Erythroblast (primary cell): ENCODE measurements around the gene SF3B1.
A peak's percentile ranks its signal among the peaks of the same experiment; 100 is the strongest.
"Not testable (repeated sequence)": the region's sequence is repeated elsewhere in the genome, so short reads cannot be mapped to it uniquely, and the experiment has no call there.

Experiments used
- DNase-seq, 2 experiments: peaks; one replicate each; lab custom pipeline; 2025; lab: John Stamatoyannopoulos, UW
- GATA1 ChIP-seq: IDR thresholded peaks from 2 replicates; pipeline ENCODE4 v1.6.1; 2011; ENCODE audit warnings: low read depth, mild to moderate bottlenecking, control low read depth, low read length, moderate library complexity
- POLR2A ChIP-seq: IDR thresholded peaks from 2 replicates; pipeline ENCODE4 v1.6.1; 2011; ENCODE audit warnings: mild to moderate bottlenecking, low read length

The SF3B1 gene

DNA sequence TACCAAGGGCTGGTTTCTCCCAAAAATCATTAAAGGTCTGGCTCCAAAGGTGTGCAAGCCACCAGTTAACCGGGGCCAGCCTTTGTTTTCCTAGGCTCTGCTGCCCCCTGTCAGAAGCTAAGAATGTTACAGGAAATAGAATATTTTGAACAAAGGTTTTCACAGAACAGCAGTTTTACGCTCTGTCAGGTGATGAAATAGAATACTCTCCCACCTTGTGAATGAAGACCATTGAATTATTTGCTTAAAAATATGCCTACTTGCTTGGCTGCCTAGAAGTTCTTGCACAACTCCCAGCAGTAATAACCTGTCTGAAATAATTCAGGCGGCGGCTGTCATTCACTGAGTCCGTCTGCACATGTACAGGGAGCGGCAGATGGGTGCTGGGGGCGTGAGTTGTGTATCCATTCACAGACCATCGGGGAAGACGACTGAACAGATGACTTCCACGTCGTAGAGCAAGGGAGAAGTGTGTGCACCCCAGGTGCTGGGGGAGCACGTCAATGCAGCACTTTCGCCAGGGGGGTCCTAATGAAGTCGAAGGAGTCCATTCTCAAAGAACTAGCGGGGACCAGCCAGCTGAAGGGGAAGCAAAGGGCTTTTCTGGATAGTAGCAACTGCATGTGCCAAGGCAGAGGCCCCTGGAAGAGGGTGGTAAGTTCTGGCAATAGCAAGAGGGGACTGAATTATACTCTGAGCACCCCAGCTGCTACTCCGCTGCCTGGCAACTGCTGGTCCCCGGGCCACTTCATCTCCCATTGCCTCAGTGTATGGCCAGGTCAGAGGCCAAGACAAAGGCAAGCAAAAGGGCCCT lies 56.1 kb downstream of the SF3B1 start:
- no peak for TF ChIP-seq POLR2A
- TF ChIP-seq GATA1: no peak
- DNase-seq: peak; percentile 25 to 61

DNA sequence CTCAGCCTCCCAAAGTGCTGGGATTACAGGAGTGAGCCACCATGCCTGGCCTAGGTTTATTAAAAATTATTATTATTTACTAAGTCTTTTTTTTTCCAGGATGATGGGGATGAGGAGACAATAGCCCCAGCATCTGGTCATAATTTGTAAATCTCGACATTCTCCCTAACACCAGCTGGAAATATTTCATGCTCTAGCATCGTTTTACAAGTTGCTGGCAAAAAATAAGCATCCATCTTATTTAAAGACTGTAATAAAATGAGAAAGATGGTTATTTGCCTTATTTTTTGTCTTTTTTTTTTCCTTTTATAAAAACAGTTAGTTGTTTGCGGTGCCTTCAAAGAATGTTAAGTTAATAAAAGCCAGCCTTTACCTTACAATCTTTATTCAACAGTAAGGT lies 56.7 kb downstream of the SF3B1 start:
- DNase-seq: no peak
- TF ChIP-seq GATA1 (no peak), POLR2A (no peak)

DNA sequence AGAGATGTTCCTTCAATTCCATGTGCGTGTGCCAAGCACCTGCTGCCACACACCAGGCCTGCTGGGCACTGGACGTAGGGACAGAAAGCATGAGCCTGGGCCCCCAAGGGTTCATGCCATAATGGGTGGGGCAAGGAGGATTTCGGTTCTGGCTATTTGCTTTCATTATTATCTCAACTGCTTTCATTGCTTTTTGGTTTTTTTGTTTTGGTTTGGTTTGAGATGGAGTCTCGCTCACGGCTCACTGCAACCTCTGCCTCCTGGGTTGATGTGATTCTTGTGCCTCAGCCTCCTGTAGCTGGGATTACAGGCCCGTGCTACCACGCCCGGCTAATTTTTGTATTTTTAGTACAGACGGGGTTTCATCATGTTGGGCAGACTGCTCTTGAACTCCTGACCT lies 57.2 kb downstream of the SF3B1 start:
- DNase-seq: no peak
- no peak for TF ChIP-seq POLR2A
- no peak for TF ChIP-seq GATA1

- DNase-seq: no peak
- no peak for TF ChIP-seq GATA1
- no peak for TF ChIP-seq POLR2A
These were observed 62.2 kb downstream of the SF3B1 start for GRCh38 chr2:197372592-197372991.

- not testable (repeated sequence) for DNase-seq
These were observed 64.2 kb downstream of the SF3B1 start for GRCh38 chr2:197370664-197371063.

- no peak for DNase-seq
These were observed 64.9 kb downstream of the SF3B1 start for GRCh38 chr2:197369933-197370320.

GRCh38 chr2:197369228-197369932 lies 65.4 kb downstream of the SF3B1 start:
- DNase-seq: no peak
- TF ChIP-seq POLR2A (no peak), GATA1 (no peak)

More at GRCh38 chr2:197369933-197370320, 64.9 kb downstream of the SF3B1 start:
- TF ChIP-seq GATA1: no peak
- no peak for TF ChIP-seq POLR2A

DNA sequence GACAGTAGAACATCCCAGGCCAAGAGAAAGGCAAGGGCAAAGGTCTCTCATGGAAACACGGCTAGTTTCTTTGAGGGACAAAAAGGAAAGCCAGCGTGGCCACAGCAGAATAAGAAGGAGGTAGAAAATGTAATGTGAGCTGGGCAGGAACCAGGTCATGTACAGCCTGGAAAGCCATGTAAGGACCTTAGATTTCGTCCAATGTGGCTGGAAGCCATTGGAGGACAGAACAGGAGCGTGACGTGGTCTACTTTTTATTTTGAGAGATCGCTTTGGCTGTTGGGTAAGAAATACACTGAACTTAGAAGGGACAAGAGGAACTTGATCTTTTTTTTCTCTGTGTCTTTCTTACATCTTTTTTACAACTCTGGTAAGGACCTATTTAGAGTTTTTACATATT lies 66.4 kb downstream of the SF3B1 start:
- TF ChIP-seq POLR2A (no peak), GATA1 (no peak)
- DNase-seq: no peak

DNA sequence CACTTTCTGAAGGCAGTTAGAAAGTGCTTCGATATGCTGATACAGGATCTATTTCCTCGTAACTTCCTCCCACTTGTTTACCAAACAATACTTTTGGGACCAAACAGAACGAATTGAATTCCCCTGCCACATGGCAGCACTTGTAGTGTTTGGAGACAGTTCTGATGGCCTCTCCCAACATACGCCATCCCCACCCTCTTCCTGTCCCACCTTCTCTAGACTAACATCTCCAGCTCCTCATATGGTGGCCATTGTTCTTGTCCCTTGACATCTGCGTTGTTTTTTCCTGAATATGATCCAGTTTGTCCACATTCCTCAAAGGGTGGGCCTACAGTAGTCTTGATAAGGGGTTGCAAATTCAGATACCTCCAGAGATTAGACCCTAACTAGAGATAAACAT lies 70.8 kb downstream of the SF3B1 start:
- DNase-seq: no peak
- TF ChIP-seq POLR2A: no peak
- TF ChIP-seq GATA1: no peak

DNA sequence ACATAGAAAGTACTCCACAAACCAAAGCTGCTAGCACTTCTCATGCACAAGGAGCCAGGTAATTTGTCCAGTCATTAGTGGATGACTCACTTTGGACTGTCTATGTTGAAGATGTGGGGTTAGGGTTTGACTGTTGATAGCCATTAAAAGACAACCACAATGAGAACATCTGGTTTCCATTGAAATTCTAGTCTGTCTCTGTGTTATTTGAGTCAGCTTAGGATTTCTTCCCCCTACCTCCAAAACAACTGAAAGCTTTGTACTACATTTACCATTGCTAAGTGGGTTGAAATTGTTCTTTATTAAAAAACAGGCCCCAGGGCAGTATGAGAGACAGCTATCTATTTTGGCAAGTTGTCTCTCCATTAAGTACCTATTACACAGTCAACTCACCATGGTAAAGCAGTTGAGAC lies 74.1 kb downstream of the SF3B1 start:
- no peak for DNase-seq
- TF ChIP-seq GATA1 (no peak), POLR2A (no peak)

DNA sequence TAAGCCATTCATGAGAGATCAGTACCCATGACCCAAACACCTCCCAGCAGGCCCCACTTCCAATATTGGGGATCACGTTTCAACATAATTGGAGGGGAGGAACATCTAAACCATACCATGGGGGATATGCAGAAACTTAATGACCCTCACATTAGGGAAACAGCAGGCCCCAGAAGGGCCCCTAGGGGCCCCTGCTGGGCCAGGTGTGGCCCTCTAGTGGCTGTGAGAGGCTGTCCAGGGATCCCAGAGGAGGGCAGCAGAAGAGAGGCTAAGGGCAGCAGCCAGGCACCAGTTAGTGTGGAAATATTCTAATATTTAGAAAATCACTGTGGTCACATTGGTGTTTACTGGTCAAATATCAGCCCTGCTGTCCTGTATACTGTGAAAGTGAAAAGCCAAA lies 75.0 kb downstream of the SF3B1 start:
- no peak for DNase-seq
- TF ChIP-seq GATA1: no peak
- no peak for TF ChIP-seq POLR2A

DNA sequence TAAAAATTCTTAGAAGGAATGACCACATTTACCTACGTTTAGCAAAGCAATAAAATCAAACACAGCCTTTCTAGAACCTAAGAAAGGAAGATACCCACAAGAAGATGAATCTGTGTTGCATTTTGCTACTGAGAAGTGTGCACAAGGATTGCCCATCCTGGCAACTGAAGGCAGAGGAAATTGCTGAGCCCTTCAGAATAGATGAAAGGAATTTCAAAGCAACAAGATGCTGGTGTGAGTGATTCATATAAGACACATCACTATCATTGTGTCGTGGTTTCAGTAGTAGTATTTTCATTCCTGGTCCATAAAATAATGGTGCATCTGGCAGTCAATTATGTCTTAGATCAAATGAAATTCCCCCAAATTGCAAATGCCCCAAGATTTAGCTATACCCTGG lies 75.9 kb downstream of the SF3B1 start:
- TF ChIP-seq GATA1 (no peak), POLR2A (no peak)
- DNase-seq: no peak

DNA sequence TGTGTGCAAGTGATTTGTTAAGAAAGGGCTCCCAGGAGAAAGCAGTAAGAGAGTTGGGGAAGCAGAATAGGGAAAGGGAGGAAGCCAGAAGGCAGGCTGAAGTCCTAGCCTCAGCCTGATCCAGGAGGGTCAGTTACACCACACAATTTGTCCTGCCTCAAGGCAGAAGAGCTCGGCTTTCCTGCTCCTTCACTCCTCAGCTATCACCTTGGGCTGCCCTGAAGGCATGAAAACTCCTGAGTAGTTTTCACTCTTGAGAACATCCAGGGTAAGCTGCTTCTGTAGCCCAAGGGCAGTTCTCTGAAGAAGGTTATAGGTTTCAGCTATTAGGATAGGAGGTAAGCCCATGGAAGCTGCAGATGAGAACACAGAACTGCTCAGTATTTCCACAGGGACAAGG lies 76.8 kb downstream of the SF3B1 start:
- DNase-seq: no peak
- TF ChIP-seq POLR2A: no peak
- TF ChIP-seq GATA1: no peak

GRCh38 chr2:197356136-197356535 lies 78.7 kb downstream of the SF3B1 start:
- no peak for DNase-seq
- TF ChIP-seq GATA1: no peak
- TF ChIP-seq POLR2A: no peak
